Uterus (tissue), 4 donors: ENCODE data around the gene BORCS6. TPM values are rescaled to one million over a fixed set of nuclear protein-coding genes. Genes with fewer than 3 reads are reported as not detected.
A peak's percentile ranks its signal among the peaks of the same experiment; 100 is the strongest.

Source experiments
- DNase-seq, 2 donors: peaks; one replicate each; pipeline ENCODE4 v3.0.0-alpha.2; 2019 to 2020
- H3K27ac ChIP-seq, 2 donors: fragments of 200-600 bp; sonication (generic); 1 replicate in 1 of 2; 2 replicates in 1 of 2; pipeline ENCODE4 v1.5.1; 2016 to 2018
- H3K27me3 ChIP-seq, 2 donors: fragments of 200-600 bp; sonication (generic); one replicate each; pipeline ENCODE4 v1.5.1; 2018 to 2019; ENCODE audit warnings: control low read depth in 1 of 2
- H3K36me3 ChIP-seq, 2 donors: fragments of 200-600 bp; sonication (generic); one replicate each; pipeline ENCODE4 v1.5.1; 2019; ENCODE audit warnings: control low read depth in 1 of 2
- H3K4me1 ChIP-seq, 2 donors: fragments of 200-600 bp; sonication (generic); one replicate each; pipeline ENCODE4 v1.5.1; 2018 to 2019; ENCODE audit warnings: control low read depth in 1 of 2
- H3K4me3 ChIP-seq, 2 donors: fragments of 200-600 bp; sonication (generic); 1 replicate in 1 of 2; 2 replicates in 1 of 2; pipeline ENCODE4 v1.5.1; 2018 to 2019; ENCODE audit warnings: mild to moderate bottlenecking in 1 of 2
- H3K9me3 ChIP-seq, 2 donors: fragments of 200-600 bp; sonication (generic); one replicate each; pipeline ENCODE4 v1.5.1; 2019; ENCODE audit warnings: control low read depth in 1 of 2
- CTCF ChIP-seq, 4 experiments: fragments of 200-600 bp in 2 of 4; fragments of 450-650 bp in 2 of 4; sonication (generic) in 2 of 4; IDR thresholded peaks; one replicate each; pipeline ENCODE4 v1.5.1; 2016 to 2019; ENCODE audit warnings: antibody characterized with exemption in 4 of 4, mild to moderate bottlenecking in 2 of 4, moderate library complexity in 1 of 4
- POLR2A ChIP-seq, 2 donors: fragments of 450-650 bp; IDR thresholded peaks; one replicate each; pipeline ENCODE4 v1.6.1; 2016; ENCODE audit warnings: antibody characterized with exemption in 2 of 2, mild to moderate bottlenecking in 1 of 2, moderate library complexity in 1 of 2
- intact Hi-C: fragments of 100-400 bp; cut with DNase I; formaldehyde crosslinking; loops from one replicate; pipeline ENCODE4 v1.15.1; 2023; ENCODE audit warnings: low total_unique reads
- total RNA-seq, 4 donors: library from RNA; depleted of rRNA in 3 of 4; stranded (reverse); fragments of >200 nt in 3 of 4; gene quantifications; one replicate each; pipeline versions ENCODE4 v1.1.0 to v1.2.4, GENCODE V29; 2014 to 2023
- donor health status: DM: yes; HTN: yes; CAD: no.

BORCS6 gene
- total RNA-seq, 4 donors from 2014 or later = under 0.01 to 9.0 (median 6.1) TPM

GRCh38 chr17:8225813-8226535 is 36.0 kb upstream of the BORCS6 start:
- Histone ChIP-seq H3K9me3 (no peaks in the 10 kb centered on the region), H3K27ac (peak overlapping the region; percentile 70 to 82), H3K36me3 (no peaks in the 10 kb centered on the region), H3K4me1 (peaks cover 0 to 9% of the 10 kb centered on the region in 2 donors), H3K4me3 (peak overlapping the region; percentile 3 to 19), H3K27me3 (no peaks in the 10 kb centered on the region)
- DNase-seq = peak; percentile 53 to 61
- TF ChIP-seq CTCF (IDR thresholded peaks at IDR 0.05) (no peak), POLR2A (IDR thresholded peaks at IDR 0.05) (no peak)
- intact Hi-C loops = no loop called here

GRCh38 chr17:8224891-8225812 is 35.2 kb upstream of the BORCS6 start:
- H3K27ac ChIP-seq = peak overlapping the region in 1 of 2 donors; percentile 82
- intact Hi-C loops = loop anchor here (5.0 kb wide), 1 partner anchor 38 kb away; no protein-coding TSS in a partner anchor
- TF ChIP-seq POLR2A (IDR thresholded peaks at IDR 0.05) (no peak), CTCF (IDR thresholded peaks at IDR 0.05) (no peak)

GRCh38 chr17:8223356-8224126 is 33.6 kb upstream of the BORCS6 start:
- Histone ChIP-seq H3K9me3 (no peaks in the 10 kb centered on the region), H3K27ac (peak overlapping the region; percentile 98 to 99), H3K27me3 (no peaks in the 10 kb centered on the region), H3K36me3 (no peaks in the 10 kb centered on the region), H3K4me1 (peaks cover 0 to 9% of the 10 kb centered on the region in 2 donors), H3K4me3 (peak overlapping the region; percentile 63 to 76)
- DNase-seq = peak; percentile 64 to 66
- intact Hi-C loops = loop anchor here (5.0 kb wide), 1 partner anchor 36 kb away; no protein-coding TSS in a partner anchor
- TF ChIP-seq POLR2A (IDR thresholded peaks at IDR 0.05) (no peak), CTCF (IDR thresholded peaks at IDR 0.05) (no peak)

More at GRCh38 chr17:8224891-8225812, 35.2 kb upstream of the BORCS6 start:
- Histone ChIP-seq H3K36me3 (no peaks in the 10 kb centered on the region), H3K27me3 (no peaks in the 10 kb centered on the region), H3K4me1 (peaks cover 0 to 9% of the 10 kb centered on the region in 2 donors), H3K9me3 (no peaks in the 10 kb centered on the region), H3K4me3 (no peak overlapping the region)
- no peak for DNase-seq

- Histone ChIP-seq H3K4me3 (peak overlapping the region; percentile 63 to 76), H3K36me3 (no peaks in the 10 kb centered on the region), H3K4me1 (peaks cover 0 to 9% of the 10 kb centered on the region in 2 donors), H3K27me3 (no peaks in the 10 kb centered on the region), H3K27ac (peak overlapping the region; percentile 98 to 99), H3K9me3 (no peaks in the 10 kb centered on the region)
- intact Hi-C loops = loop anchor here (5.0 kb wide), 1 partner anchor 35 kb away; no protein-coding TSS in a partner anchor
- DNase-seq = peak; percentile 96 to 97
- TF ChIP-seq CTCF (IDR thresholded peaks at IDR 0.05) (no peak), POLR2A (IDR thresholded peaks at IDR 0.05) (peak; percentile 82 to 87)
Measured at GRCh38 chr17:8222630-8223355, 32.8 kb upstream of the BORCS6 start.
